HEK293T (cell line): ENCODE measurements around the gene NRIP1.

Experiments used
- CTCF ChIA-PET: fragments of 350-600 bp; formaldehyde crosslinking; extraction: SDS; loops from one replicate; lab custom pipeline; 2021; ENCODE audit warnings: antibody characterized with exemption, inconsistent platforms; lab: Yijun Ruan, JAX
- POLR2A ChIA-PET: fragments of 350-600 bp; formaldehyde crosslinking; extraction: SDS; loops from one replicate; lab custom pipeline; 2020; ENCODE audit warnings: antibody characterized with exemption, inconsistent platforms; lab: Yijun Ruan, JAX
- DNase-seq: peaks from one replicate; pipeline ENCODE4 v3.0.0; 2012; ENCODE audit warnings: mixed read lengths; ENCODE audit errors: extremely low spot score
- ARNT ChIP-seq: fragments of 450-650 bp; IDR thresholded peaks from 2 replicates; pipeline ENCODE4 v1.6.1; 2017; ENCODE audit warnings: mild to moderate bottlenecking
- BHLHE40 ChIP-seq: fragments of 450-650 bp; IDR thresholded peaks from 2 replicates; pipeline ENCODE4 v1.6.1; 2016; ENCODE audit warnings: mild to moderate bottlenecking, moderate library complexity, borderline replicate concordance
- CTBP1 ChIP-seq: fragments of 450-650 bp; IDR thresholded peaks from 2 replicates; pipeline ENCODE4 v1.6.1; 2016; ENCODE audit warnings: borderline replicate concordance
- ELF4 ChIP-seq: fragments of 450-650 bp; IDR thresholded peaks from 2 replicates; pipeline ENCODE4 v1.6.1; 2017; ENCODE audit warnings: antibody characterized with exemption
- FOXA1 ChIP-seq: fragments of 450-650 bp; IDR thresholded peaks from 2 replicates; pipeline ENCODE4 v1.6.1; 2016; ENCODE audit warnings: mild to moderate bottlenecking
- FOXK2 ChIP-seq: fragments of 450-650 bp; IDR thresholded peaks from 2 replicates; pipeline ENCODE4 v1.6.1; 2016; ENCODE audit warnings: mild to moderate bottlenecking
- FOXM1 ChIP-seq: fragments of 450-650 bp; IDR thresholded peaks from 2 replicates; pipeline ENCODE4 v1.6.1; 2017; ENCODE audit warnings: mild to moderate bottlenecking, borderline replicate concordance
- HDGF ChIP-seq: fragments of 450-650 bp; IDR thresholded peaks from 2 replicates; pipeline ENCODE4 v1.6.1; 2017; ENCODE audit warnings: antibody characterized with exemption, borderline replicate concordance
- L3MBTL2 ChIP-seq: fragments of 450-650 bp; conservative IDR thresholded peaks from 2 replicates; pipeline ENCODE4 v1.6.1; 2016; ENCODE audit warnings: mild to moderate bottlenecking
- LEF1 ChIP-seq: fragments of 450-650 bp; IDR thresholded peaks from 2 replicates; pipeline ENCODE4 v1.6.1; 2017; ENCODE audit warnings: mild to moderate bottlenecking, borderline replicate concordance
- NFRKB ChIP-seq: fragments of 450-650 bp; IDR thresholded peaks from 2 replicates; pipeline ENCODE4 v1.6.1; 2016; ENCODE audit warnings: mild to moderate bottlenecking, moderate library complexity
- SP1 ChIP-seq: fragments of 450-650 bp; IDR thresholded peaks from 2 replicates; pipeline ENCODE4 v1.6.1; 2017
- SUZ12 ChIP-seq: fragments of 450-650 bp; IDR thresholded peaks from 2 replicates; pipeline ENCODE4 v1.6.1; 2016; ENCODE audit warnings: mild to moderate bottlenecking
- TARDBP ChIP-seq: fragments of 450-650 bp; IDR thresholded peaks from 2 replicates; pipeline ENCODE4 v1.6.1; 2016
- ZNF384 ChIP-seq: fragments of 450-650 bp; IDR thresholded peaks from 2 replicates; pipeline ENCODE4 v1.6.1; 2016
- TF ChIP-seq, protein P1 (sequence below): fragments of 450-650 bp; IDR thresholded peaks from 2 replicates; pipeline ENCODE4 v1.6.1; 2016

NRIP1 gene, protein sequence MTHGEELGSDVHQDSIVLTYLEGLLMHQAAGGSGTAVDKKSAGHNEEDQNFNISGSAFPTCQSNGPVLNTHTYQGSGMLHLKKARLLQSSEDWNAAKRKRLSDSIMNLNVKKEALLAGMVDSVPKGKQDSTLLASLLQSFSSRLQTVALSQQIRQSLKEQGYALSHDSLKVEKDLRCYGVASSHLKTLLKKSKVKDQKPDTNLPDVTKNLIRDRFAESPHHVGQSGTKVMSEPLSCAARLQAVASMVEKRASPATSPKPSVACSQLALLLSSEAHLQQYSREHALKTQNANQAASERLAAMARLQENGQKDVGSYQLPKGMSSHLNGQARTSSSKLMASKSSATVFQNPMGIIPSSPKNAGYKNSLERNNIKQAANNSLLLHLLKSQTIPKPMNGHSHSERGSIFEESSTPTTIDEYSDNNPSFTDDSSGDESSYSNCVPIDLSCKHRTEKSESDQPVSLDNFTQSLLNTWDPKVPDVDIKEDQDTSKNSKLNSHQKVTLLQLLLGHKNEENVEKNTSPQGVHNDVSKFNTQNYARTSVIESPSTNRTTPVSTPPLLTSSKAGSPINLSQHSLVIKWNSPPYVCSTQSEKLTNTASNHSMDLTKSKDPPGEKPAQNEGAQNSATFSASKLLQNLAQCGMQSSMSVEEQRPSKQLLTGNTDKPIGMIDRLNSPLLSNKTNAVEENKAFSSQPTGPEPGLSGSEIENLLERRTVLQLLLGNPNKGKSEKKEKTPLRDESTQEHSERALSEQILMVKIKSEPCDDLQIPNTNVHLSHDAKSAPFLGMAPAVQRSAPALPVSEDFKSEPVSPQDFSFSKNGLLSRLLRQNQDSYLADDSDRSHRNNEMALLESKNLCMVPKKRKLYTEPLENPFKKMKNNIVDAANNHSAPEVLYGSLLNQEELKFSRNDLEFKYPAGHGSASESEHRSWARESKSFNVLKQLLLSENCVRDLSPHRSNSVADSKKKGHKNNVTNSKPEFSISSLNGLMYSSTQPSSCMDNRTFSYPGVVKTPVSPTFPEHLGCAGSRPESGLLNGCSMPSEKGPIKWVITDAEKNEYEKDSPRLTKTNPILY (N-terminal part only)

DNA sequence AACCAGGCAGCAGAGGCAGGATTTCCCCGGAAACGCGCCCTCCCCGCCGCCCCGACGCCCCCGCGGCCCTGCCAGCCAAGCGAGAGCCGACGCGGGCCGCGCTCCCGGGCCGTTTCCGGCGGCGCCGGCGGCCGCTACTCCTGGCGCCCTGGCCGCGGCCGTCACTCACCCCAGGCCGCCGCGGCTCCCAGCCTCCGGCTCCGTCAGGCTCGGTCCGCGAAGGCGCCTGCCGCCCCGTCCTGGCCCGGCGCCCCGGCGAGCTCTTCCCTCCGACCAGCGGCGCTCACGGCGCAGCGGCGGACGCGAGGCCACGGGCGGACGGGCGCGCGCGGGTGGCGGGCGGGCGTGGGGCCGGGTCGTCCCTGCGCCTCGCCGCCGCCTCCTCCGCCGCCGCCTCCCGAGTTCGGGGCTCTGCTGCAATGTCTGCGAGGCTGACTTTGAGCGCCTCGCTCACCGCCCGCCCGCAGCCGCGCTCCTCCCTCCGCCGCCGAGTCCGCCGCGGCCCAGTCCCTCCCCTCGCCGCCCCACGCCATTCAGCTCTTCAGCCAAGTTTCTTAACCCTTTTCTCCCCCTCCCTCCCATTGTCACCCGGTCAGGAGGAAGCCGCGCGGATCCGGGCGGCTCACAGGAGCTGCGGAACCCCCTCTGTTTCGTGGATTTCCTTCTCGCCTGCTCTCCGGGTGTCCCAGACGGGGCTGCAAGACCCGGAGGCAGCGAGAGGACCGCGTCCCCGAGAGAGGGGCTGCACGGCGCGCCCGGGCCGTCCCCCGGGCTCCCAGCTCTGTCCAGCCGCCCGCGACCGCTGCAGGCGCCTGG, at the start of gene NRIP1:
Gene NRIP1 (minus strand): TSS at position 425 of the 816 bp plus-strand sequence. CDS start 96,808 bp downstream, outside the sequence.
- ChIA-PET POLR2A (interaction anchor here (0.7 to 2.2 kb wide), 18 partner anchors 8 to 1129 kb away, joined by 3 to 10 read pairs (median 3); no protein-coding TSS in a partner anchor), CTCF (interaction anchor here (0.8 kb wide), 1 partner anchor 155 kb away, joined by 3 read pairs; no protein-coding TSS in a partner anchor)
- DNase-seq, result peak; percentile 76
- TF ChIP-seq SP1, result no peak
- TF ChIP-seq FOXK2, result no peak
- no peak; the same call in 1 of the 2 replicates for TF ChIP-seq ELF4
- TF ChIP-seq TARDBP, result no peak
- no peak for TF ChIP-seq HDGF
- TF ChIP-seq SUZ12, result no peak
- no peak for TF ChIP-seq FOXA1
- no peak for TF ChIP-seq CTBP1
- TF ChIP-seq ZNF384, result no peak
- TF ChIP-seq ARNT, result no peak
- no peak for TF ChIP-seq NFRKB
- 0 out of 2 replicates have a peak, but pooled peaks have one; percentile 35 for TF ChIP-seq FOXM1
- TF ChIP-seq BHLHE40, result no peak
- no peak for TF ChIP-seq L3MBTL2
- no peak for TF ChIP-seq LEF1
- TF ChIP-seq, protein P1, sequence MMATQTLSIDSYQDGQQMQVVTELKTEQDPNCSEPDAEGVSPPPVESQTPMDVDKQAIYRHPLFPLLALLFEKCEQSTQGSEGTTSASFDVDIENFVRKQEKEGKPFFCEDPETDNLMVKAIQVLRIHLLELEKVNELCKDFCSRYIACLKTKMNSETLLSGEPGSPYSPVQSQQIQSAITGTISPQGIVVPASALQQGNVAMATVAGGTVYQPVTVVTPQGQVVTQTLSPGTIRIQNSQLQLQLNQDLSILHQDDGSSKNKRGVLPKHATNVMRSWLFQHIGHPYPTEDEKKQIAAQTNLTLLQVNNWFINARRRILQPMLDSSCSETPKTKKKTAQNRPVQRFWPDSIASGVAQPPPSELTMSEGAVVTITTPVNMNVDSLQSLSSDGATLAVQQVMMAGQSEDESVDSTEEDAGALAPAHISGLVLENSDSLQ, result peak; percentile 49; the same call in 1 of the 2 replicates

DNA sequence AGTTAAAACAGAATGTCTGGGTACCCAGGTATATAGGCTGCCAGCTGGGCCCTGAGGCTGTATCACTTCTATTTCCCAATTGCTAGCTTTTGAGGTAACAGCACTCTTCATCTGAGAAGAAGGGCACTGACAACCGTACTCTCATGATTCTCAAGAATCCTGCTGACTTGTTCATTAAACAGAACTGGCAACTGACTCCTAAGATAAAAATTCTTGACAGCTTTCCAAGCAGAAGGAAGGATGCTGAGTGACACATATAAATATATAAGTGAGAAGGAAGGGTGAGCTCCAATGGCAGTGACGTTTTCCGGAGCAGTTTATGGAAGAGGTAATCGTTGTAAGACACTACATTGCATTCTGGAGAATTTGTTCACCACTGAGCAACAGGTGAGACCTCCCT, 48.1 kb upstream of the NRIP1 start:
- ChIA-PET CTCF (no interaction called here), POLR2A (no interaction called here)
- no peak for DNase-seq
- TF ChIP-seq BHLHE40 (no peak), SP1 (no peak), ELF4 (no peak), NFRKB (no peak), FOXA1 (no peak), CTBP1 (no peak)

DNA sequence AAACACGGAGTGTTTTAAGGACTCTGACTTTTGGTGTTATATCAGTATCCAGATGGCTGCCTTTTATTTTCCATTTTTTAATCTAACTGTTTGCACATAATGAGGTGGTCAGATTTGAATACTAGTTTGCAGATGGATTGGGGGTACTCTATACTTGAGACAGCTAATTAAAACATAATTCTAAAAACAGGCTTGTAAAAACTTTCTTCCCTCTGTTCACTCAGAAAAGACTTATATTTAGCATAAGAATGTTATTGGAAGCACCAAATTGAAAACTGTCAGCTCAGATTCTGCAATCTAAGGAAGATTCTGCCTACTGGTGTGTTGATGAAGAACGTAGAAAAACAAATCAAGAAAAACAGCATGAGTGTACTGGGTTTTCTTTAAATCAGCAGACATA, 44.0 kb upstream of the NRIP1 start:
- ChIA-PET POLR2A (no interaction called here), CTCF (no interaction called here)
- DNase-seq, result no peak
- TF ChIP-seq LEF1, result no peak
- TF ChIP-seq SP1, result no peak
- no peak for TF ChIP-seq ELF4
- TF ChIP-seq FOXM1, result no peak
- no peak for TF ChIP-seq NFRKB

DNA sequence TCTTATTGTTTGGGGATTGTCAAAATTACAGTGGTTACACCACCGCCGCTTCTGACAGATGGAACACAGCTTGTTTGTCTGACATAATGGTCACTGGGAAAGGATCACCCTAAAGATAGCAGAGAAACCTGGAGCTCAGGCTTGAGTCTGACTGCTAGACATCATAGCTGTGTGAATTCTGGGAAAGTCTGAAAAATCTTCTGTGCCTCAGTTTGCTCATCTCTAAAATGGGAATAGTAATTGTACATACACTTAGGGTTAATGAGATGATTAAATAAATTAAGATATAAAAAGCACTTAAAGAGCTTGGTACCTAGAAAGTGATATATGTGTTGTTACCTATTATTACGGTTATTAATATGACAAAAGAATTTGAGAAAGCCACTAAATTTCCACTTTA, 39.7 kb upstream of the NRIP1 start:
- ChIA-PET CTCF (no interaction called here), POLR2A (no interaction called here)
- no peak for DNase-seq
- TF ChIP-seq NFRKB, result no peak
- TF ChIP-seq CTBP1, result no peak
- no peak for TF ChIP-seq LEF1
- TF ChIP-seq ARNT, result no peak
- TF ChIP-seq ELF4, result no peak
- TF ChIP-seq HDGF, result no peak
- TF ChIP-seq FOXM1, result no peak
- no peak for TF ChIP-seq SP1
- no peak for TF ChIP-seq FOXA1
- TF ChIP-seq FOXK2, result no peak
- no peak for TF ChIP-seq L3MBTL2
- no peak for TF ChIP-seq ZNF384
- TF ChIP-seq SUZ12, result no peak
- TF ChIP-seq, protein P1, result no peak
- no peak for TF ChIP-seq TARDBP
- TF ChIP-seq BHLHE40, result no peak

DNA sequence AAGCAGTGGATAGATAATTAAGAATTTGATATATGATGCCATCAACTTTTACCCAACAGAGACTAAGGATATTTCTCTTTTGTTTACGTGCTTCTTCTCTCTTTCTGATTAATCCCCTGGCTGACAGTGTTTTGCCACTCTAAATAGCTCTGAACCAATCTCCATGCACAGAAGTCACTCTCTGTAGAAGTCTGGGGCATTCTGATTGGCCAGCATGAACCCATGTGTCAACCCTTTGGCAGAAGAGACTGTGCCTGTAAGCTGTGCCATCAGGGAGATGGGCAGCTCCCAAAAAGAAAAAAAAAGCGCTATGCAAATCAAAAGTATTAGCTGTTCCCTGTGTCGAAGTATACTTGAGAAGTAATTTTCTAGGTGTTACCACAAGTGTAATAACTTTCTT, 34.1 kb upstream of the NRIP1 start:
- DNase-seq, result no peak
- ChIA-PET POLR2A (no interaction called here), CTCF (no interaction called here)
- TF ChIP-seq CTBP1, result no peak
- TF ChIP-seq FOXK2, result no peak
- no peak for TF ChIP-seq ELF4

DNA sequence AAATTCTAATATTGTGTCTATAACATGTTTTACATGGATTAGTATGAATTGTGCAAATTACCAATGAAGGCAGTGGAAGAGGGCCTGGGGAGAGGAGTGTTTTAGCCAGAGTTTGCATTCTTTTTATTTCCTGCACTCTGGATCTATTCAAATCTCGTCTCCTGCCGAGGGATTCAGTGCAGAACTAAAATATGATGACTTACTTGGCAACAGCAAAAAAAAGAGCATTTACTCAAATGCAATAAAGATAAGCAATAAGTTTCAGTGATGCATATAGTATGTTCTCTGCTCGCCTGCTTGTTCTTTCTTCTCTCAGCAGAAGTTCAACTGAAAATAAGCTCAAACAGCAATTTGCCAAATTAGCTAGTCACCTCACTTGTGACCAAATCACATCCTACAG, 33.4 kb upstream of the NRIP1 start:
- no peak for DNase-seq
- TF ChIP-seq ELF4, result no peak
- no peak for TF ChIP-seq LEF1
- no peak for TF ChIP-seq L3MBTL2
- TF ChIP-seq NFRKB, result no peak
- no peak for TF ChIP-seq SUZ12
- no peak for TF ChIP-seq CTBP1
- TF ChIP-seq SP1, result no peak
- TF ChIP-seq HDGF, result no peak
- no peak for TF ChIP-seq ZNF384
- TF ChIP-seq ARNT, result no peak
- TF ChIP-seq FOXM1, result no peak
- no peak for TF ChIP-seq FOXA1
- no peak for TF ChIP-seq TARDBP
- no peak for TF ChIP-seq FOXK2
- no peak for TF ChIP-seq BHLHE40
- TF ChIP-seq, protein P1, result no peak
- ChIA-PET CTCF (no interaction called here), POLR2A (no interaction called here)
